D721Med (cell line): ENCODE data around the gene HNRNPC.
"Not testable (repeated sequence)": the region's sequence is repeated elsewhere in the genome, so short reads cannot be mapped to it uniquely, and the experiment has no call there.

Source experiments
- DNase-seq: peaks from one replicate; pipeline ENCODE4 v3.0.0; 2011; ENCODE audit warnings: low spot score; ENCODE audit not compliant: insufficient read length
- FAIRE-seq: peaks from 2 replicates; lab custom pipeline; 2011; peaks lifted over from hg19 to GRCh38; lab: Jason Lieb, UNC
- CTCF ChIP-seq: IDR thresholded peaks from 2 replicates; pipeline ENCODE4 v1.5.1; 2012; ENCODE audit warnings: mild to moderate bottlenecking, control low read depth; ENCODE audit not compliant: insufficient read depth; ENCODE audit errors: missing control alignments

HNRNPC gene

GRCh38 chr14:21308132-21308478, 38.9 kb upstream of the HNRNPC start:
- DNase-seq (no peak), FAIRE-seq (no peak)
- no peak for TF ChIP-seq CTCF

GRCh38 chr14:21307637-21308036, 38.4 kb upstream of the HNRNPC start:
- no peak for TF ChIP-seq CTCF
- no peak for FAIRE-seq
- no peak for DNase-seq

- DNase-seq, FAIRE-seq: not testable (repeated sequence)
These were observed 33.5 kb upstream of the HNRNPC start for GRCh38 chr14:21302836-21303140.

- DNase-seq (no peak), FAIRE-seq (no peak)
- no peak for TF ChIP-seq CTCF
These were observed 33.0 kb upstream of the HNRNPC start for GRCh38 chr14:21302013-21302835.

- no peak for FAIRE-seq
- TF ChIP-seq CTCF = no peak
- DNase-seq = no peak
These were observed 31.6 kb upstream of the HNRNPC start for GRCh38 chr14:21300892-21301291.

- no peak for TF ChIP-seq CTCF
- DNase-seq (no peak), FAIRE-seq (no peak)
These were observed 30.4 kb upstream of the HNRNPC start for GRCh38 chr14:21299562-21300130.

- TF ChIP-seq CTCF = no peak
- FAIRE-seq (no peak), DNase-seq (no peak)
These were observed 29.1 kb upstream of the HNRNPC start for GRCh38 chr14:21298358-21298757.

GRCh38 chr14:21294026-21294425, 24.8 kb upstream of the HNRNPC start:
- FAIRE-seq = not testable (repeated sequence)

More at GRCh38 chr14:21294026-21294425, 24.8 kb upstream of the HNRNPC start:
- not testable (repeated sequence) for DNase-seq
